ENCODE results near the gene CGA. TPM values are rescaled to one million over a fixed set of nuclear protein-coding genes. Genes with fewer than 3 reads are reported as not detected.

Gene CGA
- total RNA-seq, 4 donors from 2014 or later = not detected

GRCh38 chr6:87088076-87088475, 6.8 kb downstream of the CGA start:
- no peaks in the 10 kb centered on the region for H3K4me1 ChIP-seq
- WGBS = 86% methylated on average over 4 of the region's 4 CpGs
- no peak overlapping the region for H3K4me3 ChIP-seq
- no peaks in the 10 kb centered on the region for H3K9me3 ChIP-seq
- no peaks in the 10 kb centered on the region for H3K27me3 ChIP-seq
- H3K27ac ChIP-seq (replicated peaks in 1 of 4) = no peak overlapping the region
- intact Hi-C loops (cut with DNase I) = no loop called here
- TF ChIP-seq EP300 (IDR thresholded peaks at IDR 0.05) (no peak), POLR2A (IDR thresholded peaks at IDR 0.05; ENCODE audit: low read depth) (no peak), POLR2AphosphoS5 (IDR thresholded peaks at IDR 0.05) (no peak)
- TF ChIP-seq, protein P1, sequence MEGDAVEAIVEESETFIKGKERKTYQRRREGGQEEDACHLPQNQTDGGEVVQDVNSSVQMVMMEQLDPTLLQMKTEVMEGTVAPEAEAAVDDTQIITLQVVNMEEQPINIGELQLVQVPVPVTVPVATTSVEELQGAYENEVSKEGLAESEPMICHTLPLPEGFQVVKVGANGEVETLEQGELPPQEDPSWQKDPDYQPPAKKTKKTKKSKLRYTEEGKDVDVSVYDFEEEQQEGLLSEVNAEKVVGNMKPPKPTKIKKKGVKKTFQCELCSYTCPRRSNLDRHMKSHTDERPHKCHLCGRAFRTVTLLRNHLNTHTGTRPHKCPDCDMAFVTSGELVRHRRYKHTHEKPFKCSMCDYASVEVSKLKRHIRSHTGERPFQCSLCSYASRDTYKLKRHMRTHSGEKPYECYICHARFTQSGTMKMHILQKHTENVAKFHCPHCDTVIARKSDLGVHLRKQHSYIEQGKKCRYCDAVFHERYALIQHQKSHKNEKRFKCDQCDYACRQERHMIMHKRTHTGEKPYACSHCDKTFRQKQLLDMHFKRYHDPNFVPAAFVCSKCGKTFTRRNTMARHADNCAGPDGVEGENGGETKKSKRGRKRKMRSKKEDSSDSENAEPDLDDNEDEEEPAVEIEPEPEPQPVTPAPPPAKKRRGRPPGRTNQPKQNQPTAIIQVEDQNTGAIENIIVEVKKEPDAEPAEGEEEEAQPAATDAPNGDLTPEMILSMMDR (IDR thresholded peaks at IDR 0.05) = no peak
- no peak for DNase-seq (ENCODE audit: extremely low spot score)
- H3K36me3 ChIP-seq = no peaks in the 10 kb centered on the region

GRCh38 chr6:87082160-87082721, 12.7 kb downstream of the CGA start:
- 80% methylated on average over 2 of the region's 2 CpGs for WGBS
- no peaks in the 10 kb centered on the region for H3K9me3 ChIP-seq
- H3K27ac ChIP-seq (replicated peaks in 1 of 4) = no peak overlapping the region
- no peaks in the 10 kb centered on the region for H3K4me1 ChIP-seq
- DNase-seq (ENCODE audit: extremely low spot score) = no peak
- intact Hi-C loops (cut with DNase I) = no loop called here
- H3K4me3 ChIP-seq = no peak overlapping the region
- H3K27me3 ChIP-seq = no peaks in the 10 kb centered on the region
- H3K36me3 ChIP-seq = no peaks in the 10 kb centered on the region
- no peak for TF ChIP-seq EP300 (IDR thresholded peaks at IDR 0.05)
- TF ChIP-seq POLR2AphosphoS5 (IDR thresholded peaks at IDR 0.05) = no peak
- TF ChIP-seq, protein P1 (IDR thresholded peaks at IDR 0.05) = no peak
- no peak for TF ChIP-seq POLR2A (IDR thresholded peaks at IDR 0.05; ENCODE audit: low read depth)

- Histone ChIP-seq H3K27me3 (no peaks in the 10 kb centered on the region), H3K9me3 (no peaks in the 10 kb centered on the region), H3K27ac (replicated peaks in 1 of 4) (no peak overlapping the region), H3K4me3 (no peak overlapping the region), H3K4me1 (no peaks in the 10 kb centered on the region), H3K36me3 (no peaks in the 10 kb centered on the region)
- no peak for TF ChIP-seq POLR2A (IDR thresholded peaks at IDR 0.05; ENCODE audit: low read depth)
- TF ChIP-seq, protein P1 (IDR thresholded peaks at IDR 0.05) = peak; percentile 38 to 82 (median 61)
- 41% methylated on average over 8 of the region's 8 CpGs for WGBS
- intact Hi-C loops (cut with DNase I) = no loop called here
- no peak for DNase-seq (ENCODE audit: extremely low spot score)
These were observed 15.8 kb downstream of the CGA start for GRCh38 chr6:87078983-87079616.

DNA sequence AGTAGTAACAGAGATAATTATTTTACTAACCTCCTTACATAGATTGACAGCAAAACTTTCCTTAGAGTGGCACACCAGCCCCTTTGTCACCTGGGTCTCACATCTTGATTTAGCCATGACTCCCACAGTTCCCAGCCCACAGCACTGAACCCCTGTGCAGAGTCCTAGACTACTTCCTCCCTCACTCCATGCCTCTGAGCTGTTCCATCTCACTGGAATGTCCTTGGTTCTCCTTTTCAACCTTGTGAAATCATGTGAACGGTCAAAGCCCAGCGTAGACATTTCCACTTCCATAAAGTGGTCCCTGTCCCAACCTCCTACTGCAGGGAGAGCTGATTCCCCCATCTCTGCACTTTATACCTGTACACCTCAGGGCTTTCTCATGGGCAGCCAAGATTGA, 19.7 kb downstream of the CGA start:
- WGBS = 60% methylated on average over 2 of the region's 2 CpGs
- no peaks in the 10 kb centered on the region for H3K4me1 ChIP-seq
- H3K27me3 ChIP-seq = peaks cover 0 to 7% (median 0%) of the 10 kb centered on the region in 4 donors
- intact Hi-C loops (cut with DNase I) = no loop called here
- DNase-seq (ENCODE audit: extremely low spot score) = no peak
- TF ChIP-seq POLR2AphosphoS5 (IDR thresholded peaks at IDR 0.05) = no peak
- no peak for TF ChIP-seq POLR2A (IDR thresholded peaks at IDR 0.05; ENCODE audit: low read depth)
- TF ChIP-seq, protein P1 (IDR thresholded peaks at IDR 0.05) = no peak
- TF ChIP-seq EP300 (IDR thresholded peaks at IDR 0.05) = no peak
- no peaks in the 10 kb centered on the region for H3K9me3 ChIP-seq
- no peak overlapping the region for H3K27ac ChIP-seq (replicated peaks in 1 of 4)
- no peaks in the 10 kb centered on the region for H3K36me3 ChIP-seq
- no peak overlapping the region for H3K4me3 ChIP-seq
